HG02623 (cell line): ENCODE results near the gene ASB3.
"Not testable (repeated sequence)": the region's sequence is repeated elsewhere in the genome, so short reads cannot be mapped to it uniquely, and the experiment has no call there.

Experiments
- ATAC-seq: cut with Tn5 transposase; IDR thresholded peaks from one replicate; pipeline ENCODE4 v1.9.1; 2021; ENCODE audit warnings: moderate library complexity; ENCODE audit not compliant: unreplicated experiment

Gene ASB3

GRCh38 chr2:53744395-53745065, 42.2 kb downstream of the ASB3 start:
- ATAC-seq = no peak

- ATAC-seq = no peak
Observed at GRCh38 chr2:53740170-53740569, 46.6 kb downstream of the ASB3 start.

- ATAC-seq = no peak
Observed at GRCh38 chr2:53739032-53739431, 47.7 kb downstream of the ASB3 start.

GRCh38 chr2:53737091-53737490, 49.7 kb downstream of the ASB3 start:
- no peak for ATAC-seq

GRCh38 chr2:53729143-53729762, 57.5 kb downstream of the ASB3 start:
- ATAC-seq = no peak

- no peak for ATAC-seq
Observed at GRCh38 chr2:53727921-53728320, 58.8 kb downstream of the ASB3 start.

- ATAC-seq = no peak
Observed at GRCh38 chr2:53725662-53726061, 61.1 kb downstream of the ASB3 start.

- no peak for ATAC-seq
Observed at GRCh38 chr2:53724536-53724935, 62.2 kb downstream of the ASB3 start.

- not testable (repeated sequence) for ATAC-seq
Observed at GRCh38 chr2:53720944-53721343, 65.8 kb downstream of the ASB3 start.

DNA sequence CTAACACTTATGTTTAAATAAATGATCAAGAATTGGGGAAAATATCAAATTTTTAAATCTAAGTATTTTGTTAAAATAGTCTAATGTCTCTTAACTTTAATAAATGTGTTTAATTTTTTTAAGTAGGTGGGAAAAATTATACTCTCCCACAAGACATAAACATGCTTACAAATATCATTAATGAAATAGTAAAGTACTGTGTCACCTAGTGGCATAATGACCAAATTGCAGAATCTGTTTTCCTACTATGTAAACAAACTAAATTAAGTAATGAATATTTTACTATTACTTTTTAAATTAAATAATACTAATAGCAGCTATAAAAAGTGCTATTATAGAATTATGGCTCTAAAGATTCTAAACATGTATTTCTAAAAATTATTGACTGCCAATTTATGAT, 71.2 kb downstream of the ASB3 start:
- peak; percentile 46 for ATAC-seq

DNA sequence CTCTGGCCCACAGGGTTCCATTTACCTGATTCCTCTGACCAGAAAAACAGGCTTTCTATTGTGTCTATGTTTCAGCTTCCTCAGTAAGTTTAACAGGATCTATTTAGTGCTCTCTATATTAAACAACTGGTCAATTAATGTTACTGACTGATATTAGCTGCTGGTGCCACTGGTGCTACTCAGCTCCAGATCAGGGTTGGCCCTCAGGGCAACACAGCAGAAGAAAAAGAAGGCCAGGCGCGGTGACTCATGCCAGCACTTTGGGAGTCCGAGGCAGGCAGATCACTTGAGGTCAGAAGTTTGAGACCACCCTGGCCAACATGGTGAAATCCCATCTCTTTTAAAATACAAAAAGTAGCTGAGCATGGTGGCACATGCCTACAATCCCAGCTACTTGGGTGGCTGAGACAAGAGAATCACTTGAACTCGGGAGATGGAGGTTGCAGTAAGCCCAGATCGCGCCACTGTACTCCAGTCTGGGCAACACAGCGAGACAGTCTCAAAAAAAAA, 75.4 kb downstream of the ASB3 start:
- no peak for ATAC-seq

- no peak for ATAC-seq
Observed at GRCh38 chr2:53708988-53709387, 77.8 kb downstream of the ASB3 start.

GRCh38 chr2:53701221-53701620, 85.5 kb downstream of the ASB3 start:
- no peak for ATAC-seq

GRCh38 chr2:53697686-53698085, 89.1 kb downstream of the ASB3 start:
- no peak for ATAC-seq

- ATAC-seq = no peak
Observed at GRCh38 chr2:53697092-53697491, 89.7 kb downstream of the ASB3 start.

DNA sequence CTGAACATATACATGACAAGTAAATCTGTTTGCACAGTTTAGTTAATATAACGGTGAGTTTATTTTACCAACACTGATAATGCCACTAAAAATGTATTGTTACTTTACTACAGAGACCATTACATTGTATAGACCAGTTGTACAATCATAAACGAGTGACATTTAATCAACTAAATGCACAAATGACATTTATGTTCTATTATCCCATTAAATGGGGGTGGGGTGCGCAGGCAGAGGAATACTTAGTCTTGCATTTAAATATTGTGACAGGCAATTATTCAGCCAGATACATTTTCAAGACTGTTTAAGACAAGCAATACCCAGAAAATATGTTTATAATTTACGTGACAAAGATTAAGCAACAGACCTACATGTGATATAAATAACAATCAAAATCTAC, 91.2 kb downstream of the ASB3 start:
- no peak for ATAC-seq

DNA sequence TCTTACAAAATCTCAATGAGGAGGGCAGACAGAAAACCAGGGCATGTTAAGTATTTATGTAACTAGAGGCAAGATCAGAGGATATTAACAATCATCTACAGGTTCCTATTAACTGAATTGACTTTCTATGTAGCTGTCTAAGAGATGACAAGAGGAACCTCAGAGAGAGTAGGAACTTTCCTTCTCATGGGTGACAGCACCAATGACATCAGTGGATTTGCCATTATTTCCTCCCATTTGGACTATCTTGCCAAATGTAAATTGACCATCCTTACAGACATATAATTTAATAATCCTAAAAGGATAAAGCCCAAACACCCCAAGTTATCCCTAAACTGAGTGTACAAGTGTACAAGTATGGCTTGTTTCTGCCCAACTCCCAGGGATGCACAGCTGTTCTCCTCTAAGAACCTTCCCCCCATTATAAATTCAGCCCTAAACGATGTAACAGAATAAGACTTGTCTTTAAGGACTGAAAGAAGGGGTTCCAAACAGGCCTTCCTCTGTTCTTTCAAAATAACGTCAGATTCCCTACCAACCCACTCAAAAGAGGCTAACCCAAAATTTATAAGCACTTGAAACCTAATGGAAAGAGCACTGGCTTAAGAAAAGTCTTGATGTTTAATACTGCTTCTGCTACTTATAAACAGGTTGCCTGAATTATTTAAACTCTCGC, 92.5 kb downstream of the ASB3 start:
- ATAC-seq = no peak

DNA sequence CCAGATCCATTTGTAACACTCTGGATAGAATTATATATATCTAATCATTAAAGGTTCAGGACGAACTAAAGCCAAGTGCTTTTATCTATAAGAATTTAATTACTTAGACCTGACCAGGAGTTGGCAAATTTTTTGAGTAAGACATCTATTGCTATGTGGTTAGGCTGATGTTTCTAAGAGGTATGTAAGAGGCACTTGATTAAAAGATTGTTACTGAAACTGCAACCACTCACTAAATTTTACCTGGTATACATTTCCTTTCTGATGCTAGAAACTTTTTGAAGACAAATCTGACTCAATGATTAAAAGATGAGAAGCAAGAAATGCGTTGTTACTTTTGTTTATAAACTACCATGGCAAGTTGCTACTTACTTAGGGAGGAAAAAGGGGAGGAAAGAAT, 95.9 kb downstream of the ASB3 start:
- ATAC-seq = no peak

GRCh38 chr2:53672881-53673522, 113.8 kb downstream of the ASB3 start:
- no peak for ATAC-seq

- ATAC-seq = no peak
Observed at GRCh38 chr2:53670331-53670730, 116.4 kb downstream of the ASB3 start.

DNA sequence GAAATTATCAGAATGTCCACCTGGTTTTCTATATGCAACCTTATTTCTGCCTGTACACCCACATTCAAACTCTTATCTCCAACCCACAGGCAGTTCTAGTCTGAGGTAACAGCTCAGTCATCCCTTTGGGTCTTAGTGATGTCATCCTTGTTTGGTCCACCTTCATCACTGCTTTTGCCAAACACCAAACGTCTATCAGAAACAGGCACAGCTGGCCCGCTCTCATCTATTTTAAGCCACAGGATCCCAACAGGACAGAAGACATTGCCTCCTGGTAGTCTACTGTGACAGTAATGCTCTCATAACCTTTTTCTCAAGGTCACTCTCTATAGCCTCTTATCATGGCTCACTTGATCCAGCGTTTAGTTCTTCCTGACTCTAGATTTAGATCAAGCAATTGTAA, 118.1 kb downstream of the ASB3 start:
- ATAC-seq = no peak

DNA sequence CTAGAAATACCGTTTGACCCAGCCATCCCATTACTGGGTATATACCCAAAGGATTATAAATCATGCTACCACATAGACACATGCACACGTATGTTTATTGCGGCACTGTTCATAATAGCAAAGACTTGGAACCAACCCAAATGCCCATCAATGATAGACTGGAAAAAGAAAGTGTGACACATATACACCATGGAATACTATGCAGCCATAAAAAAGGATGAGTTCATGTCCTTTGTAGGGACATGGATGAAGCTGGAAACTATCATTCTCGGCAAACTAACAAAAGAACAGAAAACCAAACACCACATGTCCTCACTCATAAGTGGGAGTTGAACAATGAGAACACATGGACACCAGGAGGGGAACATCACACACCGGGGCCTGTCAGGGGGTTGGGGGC, 119.6 kb downstream of the ASB3 start:
- ATAC-seq = not testable (repeated sequence)
